ENCODE measurements around the gene HSD17B3.

GRCh38 chr9:96317335-96317980 is 15.5 kb upstream of the HSD17B3 start:
- no peak for TF ChIP-seq ZBTB46 (CRISPR knock-in tag; IDR thresholded peaks at IDR 0.05; ENCODE audit: borderline replicate concordance)
- TF ChIP-seq FOXJ3 (CRISPR knock-in tag; IDR thresholded peaks at IDR 0.05; ENCODE audit: borderline replicate concordance) = no peak
- TF ChIP-seq ZNF275 (CRISPR knock-in tag; IDR thresholded peaks at IDR 0.05; ENCODE audit: borderline replicate concordance) = no peak
- TF ChIP-seq PATZ1 (CRISPR knock-in tag; IDR thresholded peaks at IDR 0.05) = no peak
- no peak for TF ChIP-seq ARNT (IDR thresholded peaks at IDR 0.05)
- peak; percentile 81 for TF ChIP-seq CTCF (CRISPR knock-in tag; IDR thresholded peaks at IDR 0.05)
- no peak for TF ChIP-seq POLR2AphosphoS5 (IDR thresholded peaks at IDR 0.05; ENCODE audit: low read depth, low read length)
- TF ChIP-seq ZNF530 (CRISPR knock-in tag; IDR thresholded peaks at IDR 0.05; ENCODE audit: low read depth) = no peak
- TF ChIP-seq EZH2 (conservative IDR thresholded peaks at IDR 0.05; ENCODE audit: low read depth, low read length) = no peak
- TF ChIP-seq RFX5 (IDR thresholded peaks at IDR 0.05; ENCODE audit: low read depth, low read length) = no peak
- no peak for TF ChIP-seq BHLHE40 (IDR thresholded peaks at IDR 0.05; ENCODE audit: low read length)
- TF ChIP-seq NR3C1 (CRISPR knock-in tag; IDR thresholded peaks at IDR 0.05) = no peak

Data from HepG2 (cell line).